ENCODE results near the gene STRN4.

STRN4 gene

GRCh38 chr19:46744005-46744691 is 2.1 kb downstream of the STRN4 start:
- in situ Hi-C loops (cut with MboI; ENCODE audit: low sequenced_read_pairs): no loop called here

GRCh38 chr19:46742926-46743480 is 3.2 kb downstream of the STRN4 start:
- in situ Hi-C loops (cut with MboI; ENCODE audit: low sequenced_read_pairs): no loop called here

GRCh38 chr19:46741447-46741846 is 4.8 kb downstream of the STRN4 start:
- in situ Hi-C loops (cut with MboI; ENCODE audit: low sequenced_read_pairs): no loop called here

- in situ Hi-C loops (cut with MboI; ENCODE audit: low sequenced_read_pairs): no loop called here
These were observed 6.9 kb downstream of the STRN4 start for GRCh38 chr19:46739290-46739771.

- in situ Hi-C loops (cut with MboI; ENCODE audit: low sequenced_read_pairs): no loop called here
These were observed 8.5 kb downstream of the STRN4 start for GRCh38 chr19:46737761-46738171.

- in situ Hi-C loops (cut with MboI; ENCODE audit: low sequenced_read_pairs): no loop called here
These were observed 9.0 kb downstream of the STRN4 start for GRCh38 chr19:46737298-46737654.

- in situ Hi-C loops (cut with MboI; ENCODE audit: low sequenced_read_pairs): no loop called here
These were observed 9.5 kb downstream of the STRN4 start for GRCh38 chr19:46736531-46737297.

- in situ Hi-C loops (cut with MboI; ENCODE audit: low sequenced_read_pairs): no loop called here
These were observed 12.5 kb downstream of the STRN4 start for GRCh38 chr19:46733690-46734292.

GRCh38 chr19:46732966-46733689 is 13.1 kb downstream of the STRN4 start:
- in situ Hi-C loops (cut with MboI; ENCODE audit: low sequenced_read_pairs): no loop called here

- in situ Hi-C loops (cut with MboI; ENCODE audit: low sequenced_read_pairs): no loop called here
These were observed 13.9 kb downstream of the STRN4 start for GRCh38 chr19:46732172-46732938.

- in situ Hi-C loops (cut with MboI; ENCODE audit: low sequenced_read_pairs): no loop called here
These were observed 14.7 kb downstream of the STRN4 start for GRCh38 chr19:46731584-46731983.

GRCh38 chr19:46731007-46731501 is 15.2 kb downstream of the STRN4 start:
- in situ Hi-C loops (cut with MboI; ENCODE audit: low sequenced_read_pairs): no loop called here

GRCh38 chr19:46730595-46730994 is 15.7 kb downstream of the STRN4 start:
- in situ Hi-C loops (cut with MboI; ENCODE audit: low sequenced_read_pairs): no loop called here

- in situ Hi-C loops (cut with MboI; ENCODE audit: low sequenced_read_pairs): no loop called here
These were observed 16.1 kb downstream of the STRN4 start for GRCh38 chr19:46730187-46730586.

GRCh38 chr19:46729696-46730095 is 16.6 kb downstream of the STRN4 start:
- in situ Hi-C loops (cut with MboI; ENCODE audit: low sequenced_read_pairs): no loop called here

GRCh38 chr19:46728693-46729339 is 17.4 kb downstream of the STRN4 start:
- in situ Hi-C loops (cut with MboI; ENCODE audit: low sequenced_read_pairs): no loop called here

- in situ Hi-C loops (cut with MboI; ENCODE audit: low sequenced_read_pairs): no loop called here
These were observed 18.0 kb downstream of the STRN4 start for GRCh38 chr19:46728208-46728607.

- in situ Hi-C loops (cut with MboI; ENCODE audit: low sequenced_read_pairs): no loop called here
These were observed 18.5 kb downstream of the STRN4 start for GRCh38 chr19:46727757-46728156.

- in situ Hi-C loops (cut with MboI; ENCODE audit: low sequenced_read_pairs): no loop called here
These were observed 19.2 kb downstream of the STRN4 start for GRCh38 chr19:46726971-46727501.

Data from hTERT RPE-1 (cell line).